GM19468 (cell line): ENCODE data around the gene EME2.

Source experiments
- ATAC-seq: cut with Tn5 transposase; IDR thresholded peaks from one replicate; pipeline ENCODE4 v1.9.1; 2021; ENCODE audit warnings: mild to moderate bottlenecking, moderate library complexity, moderate number of reproducible peaks; ENCODE audit not compliant: unreplicated experiment; ENCODE audit errors: extremely low read depth

The EME2 gene

DNA sequence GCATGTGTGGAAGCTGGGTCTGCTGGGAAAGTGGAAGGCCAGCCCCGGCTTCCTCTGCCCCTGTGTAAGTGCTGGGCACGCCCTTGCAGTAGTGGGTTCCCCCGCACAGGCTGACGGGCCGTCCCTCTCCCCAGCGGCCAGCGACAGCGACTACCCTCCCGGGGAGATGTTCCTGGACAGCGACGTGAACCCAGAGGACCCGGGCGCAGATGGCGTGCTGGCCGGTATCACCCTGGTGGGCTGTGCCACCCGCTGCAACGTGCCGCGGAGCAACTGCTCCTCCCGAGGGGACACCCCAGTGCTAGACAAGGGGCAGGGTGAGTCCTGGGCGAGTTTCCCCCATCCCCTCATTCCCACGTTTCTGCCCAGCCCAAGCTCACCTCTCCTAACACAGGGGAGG, 6.8 kb upstream of the EME2 start:
- no peak for ATAC-seq

- no peak for ATAC-seq
These were observed 6.4 kb upstream of the EME2 start for GRCh38 chr16:1766231-1766630.

DNA sequence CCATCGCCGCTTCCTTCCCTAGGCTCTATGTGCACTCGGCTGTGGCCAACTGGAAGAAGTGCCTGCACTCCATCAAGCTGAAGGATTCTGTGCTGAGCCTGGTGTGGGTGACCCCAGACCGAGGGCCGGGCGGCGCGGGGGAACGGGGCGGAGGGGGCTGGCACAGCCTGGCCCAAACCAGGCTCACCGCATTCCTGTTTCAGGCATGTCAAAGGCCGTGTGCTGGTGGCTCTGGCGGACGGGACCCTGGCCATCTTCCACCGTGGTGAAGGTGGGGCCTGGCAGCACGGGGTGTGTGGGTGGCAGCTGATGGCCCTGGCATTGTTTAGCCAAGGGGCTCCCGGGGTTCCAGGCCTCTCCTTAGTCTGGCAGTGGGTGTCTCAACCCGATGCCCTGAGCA, 5.9 kb upstream of the EME2 start:
- ATAC-seq: no peak

GRCh38 chr16:1767116-1767994, 5.3 kb upstream of the EME2 start:
- no peak for ATAC-seq

DNA sequence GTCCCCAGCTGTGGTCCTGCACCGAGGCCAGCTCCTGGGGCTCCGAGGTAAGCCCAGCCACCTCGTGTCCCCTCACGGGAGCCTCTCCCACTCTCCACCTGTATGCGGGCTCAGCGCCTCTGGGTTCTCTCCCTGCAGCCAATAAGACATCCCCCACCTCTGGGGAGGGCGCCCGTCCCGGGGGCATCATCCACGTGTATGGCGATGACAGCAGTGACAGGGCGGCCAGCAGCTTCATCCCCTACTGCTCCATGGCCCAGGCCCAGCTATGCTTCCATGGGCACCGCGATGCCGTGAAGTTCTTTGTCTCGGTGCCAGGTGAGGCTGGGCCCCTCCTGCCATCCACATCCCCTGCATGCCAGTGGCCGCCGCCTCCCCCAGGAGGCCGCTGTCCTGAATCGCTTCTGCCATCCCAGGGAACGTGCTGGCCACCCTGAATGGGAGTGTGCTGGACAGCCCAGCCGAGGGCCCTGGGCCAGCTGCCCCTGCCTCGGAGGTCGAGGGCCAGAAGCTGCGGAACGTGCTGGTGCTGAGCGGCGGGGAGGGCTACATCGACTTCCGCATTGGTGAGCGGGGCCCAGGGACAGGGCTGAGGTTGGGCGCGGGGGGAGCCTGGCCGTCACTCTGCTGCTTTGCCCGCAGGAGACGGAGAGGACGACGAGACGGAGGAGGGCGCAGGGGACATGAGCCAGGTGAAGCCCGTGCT, 4.4 kb upstream of the EME2 start:
- no peak for ATAC-seq

- ATAC-seq: no peak
These were observed 3.7 kb upstream of the EME2 start for GRCh38 chr16:1768767-1769401.

DNA sequence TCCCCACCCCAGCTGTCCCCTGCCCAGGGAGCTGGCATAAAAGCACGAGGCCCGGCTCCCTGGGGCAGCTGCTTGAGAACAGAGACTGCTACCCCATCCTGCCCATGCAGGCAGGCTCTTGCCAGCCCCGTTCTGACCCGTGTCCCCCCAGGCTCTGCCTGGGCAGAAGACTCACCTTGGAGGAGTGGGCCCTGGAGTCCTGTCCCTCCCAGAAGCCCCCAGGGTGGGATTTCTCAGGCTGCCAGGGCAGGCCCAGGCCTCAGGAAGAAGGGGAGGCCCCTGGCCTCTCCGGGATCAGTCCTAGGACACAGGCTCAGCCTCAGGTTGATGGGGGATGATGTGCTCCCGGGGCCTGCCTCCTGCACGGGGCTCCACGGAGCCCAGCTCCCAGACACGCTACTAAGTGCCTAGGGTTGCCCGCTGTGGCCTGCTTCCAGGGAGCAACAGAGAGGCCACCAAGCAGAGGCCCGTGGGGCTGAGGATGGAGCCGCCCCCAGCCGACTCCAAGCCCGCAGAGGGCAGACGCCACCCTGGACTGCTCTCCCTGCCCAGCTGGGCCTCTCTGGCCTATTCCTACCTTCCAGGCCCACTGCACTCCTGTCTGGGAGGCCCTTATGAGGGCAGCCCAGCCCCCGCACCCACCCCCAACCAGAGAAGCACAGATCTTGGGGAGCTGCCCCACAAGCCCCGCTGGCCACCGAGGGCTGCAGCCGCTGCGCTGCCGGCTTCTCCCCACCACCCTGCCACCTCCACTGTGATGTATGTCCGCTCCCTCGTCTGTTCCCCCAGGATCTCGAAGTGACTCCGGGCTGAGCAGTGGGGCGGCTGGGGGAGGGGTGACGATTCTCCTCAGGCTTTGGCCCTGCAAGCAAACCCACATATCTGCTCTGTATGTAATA, 3.0 kb upstream of the EME2 start:
- no peak for ATAC-seq

- ATAC-seq: no peak
These were observed 2.1 kb upstream of the EME2 start for GRCh38 chr16:1770328-1771187.

- no peak for ATAC-seq
These were observed 1.3 kb upstream of the EME2 start, which contains the start of gene NME3 for GRCh38 chr16:1771188-1771863. TSS of gene NME3 (minus strand) at chr16:1771543. CDS start at chr16:1771534, 9 bp downstream.

DNA sequence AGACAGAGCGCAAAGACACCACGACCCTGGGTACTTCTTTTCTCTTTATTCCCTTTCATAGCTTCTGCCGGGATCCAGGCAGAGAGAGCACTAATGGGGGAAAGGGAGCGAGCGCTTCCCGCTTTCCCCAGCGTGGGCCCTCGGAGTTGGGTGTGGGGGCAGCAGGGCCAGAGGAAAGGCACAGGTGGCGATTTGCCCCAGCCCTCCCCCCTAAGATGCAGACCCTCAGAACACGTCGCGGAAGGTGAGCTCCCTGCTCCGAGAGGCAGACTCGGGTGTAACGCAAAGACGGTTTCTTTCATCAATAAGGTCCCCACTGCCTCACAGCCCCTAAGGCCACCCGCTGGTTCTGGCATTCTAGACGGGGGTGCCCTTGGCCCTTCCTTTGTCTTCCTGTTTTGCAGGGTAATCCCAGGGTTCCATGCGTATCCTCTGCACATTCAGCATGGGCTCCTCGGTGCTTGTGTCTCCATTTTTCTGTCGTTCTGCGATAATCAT, 697 bp upstream of the EME2 start:
- ATAC-seq: no peak

- peak; percentile 27 for ATAC-seq
These were observed 495 bp downstream of the EME2 start, which contains the start of gene MRPS34 for GRCh38 chr16:1772908-1773702. TSS of gene MRPS34 (minus strand) at chr16:1773134. CDS start at chr16:1773119, 15 bp downstream.

GRCh38 chr16:1773703-1774447, 1.3 kb downstream of the EME2 start:
- no peak for ATAC-seq

- no peak for ATAC-seq
These were observed 1.8 kb downstream of the EME2 start for GRCh38 chr16:1774448-1774780.

DNA sequence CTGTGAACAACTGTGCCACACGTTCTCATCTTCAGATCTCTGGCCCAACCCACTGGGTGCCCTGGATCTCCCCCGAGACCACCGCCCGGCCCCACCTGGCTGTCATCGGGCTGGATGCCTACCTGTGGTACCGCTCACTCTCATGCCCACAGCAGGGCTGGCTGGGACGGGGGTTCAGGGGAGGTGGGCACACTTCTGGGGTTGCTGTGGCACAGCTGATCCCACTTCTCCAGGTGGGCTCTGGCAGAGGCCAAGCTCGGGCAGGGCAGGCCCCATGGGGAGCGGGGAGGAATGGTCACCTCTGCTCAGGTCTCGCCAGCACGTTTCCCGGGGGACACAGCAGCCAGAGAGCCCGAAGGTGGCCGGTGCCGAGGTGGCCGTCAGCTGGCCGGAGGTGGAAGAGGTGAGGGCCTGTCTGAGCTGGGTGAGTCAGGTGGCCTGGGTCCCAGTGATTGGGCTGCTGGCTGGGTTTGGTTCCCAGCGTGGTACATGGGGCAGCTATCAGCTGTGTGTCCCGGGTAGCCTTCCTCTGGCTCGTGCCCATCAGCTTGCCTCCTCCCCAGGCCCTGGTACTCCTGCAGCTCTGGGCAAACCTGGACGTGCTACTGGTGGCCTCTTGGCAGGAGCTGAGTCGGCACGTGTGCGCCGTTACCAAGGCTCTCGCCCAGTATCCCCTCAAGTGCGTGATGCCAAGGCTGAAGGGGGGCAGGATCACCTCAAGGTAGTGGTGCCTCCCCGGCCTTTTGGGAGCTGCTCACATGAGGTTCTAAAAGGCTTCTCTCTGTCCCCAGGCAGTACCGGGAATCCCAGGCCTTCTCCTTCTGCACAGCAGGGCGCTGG, 2.6 kb downstream of the EME2 start:
- ATAC-seq: no peak

DNA sequence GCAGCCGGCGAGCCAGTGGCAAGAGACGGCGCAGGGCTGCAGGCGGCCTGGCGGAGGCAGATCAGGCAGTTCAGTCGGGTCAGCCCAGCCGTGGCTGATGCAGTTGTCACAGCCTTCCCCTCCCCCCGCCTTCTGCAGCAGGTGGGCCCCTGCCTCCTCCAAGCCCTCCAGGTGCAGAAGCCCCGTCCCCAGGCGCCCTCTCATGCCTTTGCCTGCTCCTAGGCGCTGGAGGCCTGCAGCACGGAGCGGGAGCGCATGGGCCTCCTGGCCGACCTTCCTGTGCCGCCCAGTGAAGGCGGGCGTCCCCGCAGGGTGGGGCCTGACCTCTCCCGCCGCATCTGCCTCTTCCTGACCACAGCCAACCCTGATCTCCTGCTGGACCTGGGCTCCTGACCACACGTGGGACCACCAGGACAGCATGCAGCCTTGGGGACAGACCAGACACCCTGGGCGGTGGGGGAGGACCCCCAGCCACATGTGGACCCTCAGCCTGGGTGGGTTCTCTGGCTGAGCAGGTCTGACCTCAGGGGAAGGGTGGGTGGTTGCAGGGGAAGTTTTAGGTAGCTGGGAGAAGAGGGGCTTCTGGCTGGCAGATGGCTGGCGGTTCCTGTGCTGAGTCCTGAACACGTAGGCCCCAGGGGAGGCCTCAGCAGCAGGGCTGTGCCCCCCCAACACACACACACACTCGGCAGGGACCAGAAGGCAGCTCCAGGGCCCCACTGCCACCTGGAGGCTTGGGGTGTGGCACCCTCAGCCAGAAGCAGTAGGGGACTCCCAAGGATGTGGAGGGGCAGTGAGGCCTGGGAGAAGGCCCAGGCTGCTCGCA, 3.4 kb downstream of the EME2 start:
- ATAC-seq: no peak
